ENCODE results near the gene MNAT1.
A peak's percentile ranks its signal among the peaks of the same experiment; 100 is the strongest.
"Not testable (repeated sequence)": the region's sequence is repeated elsewhere in the genome, so short reads cannot be mapped to it uniquely, and the experiment has no call there.

Gene MNAT1

DNA sequence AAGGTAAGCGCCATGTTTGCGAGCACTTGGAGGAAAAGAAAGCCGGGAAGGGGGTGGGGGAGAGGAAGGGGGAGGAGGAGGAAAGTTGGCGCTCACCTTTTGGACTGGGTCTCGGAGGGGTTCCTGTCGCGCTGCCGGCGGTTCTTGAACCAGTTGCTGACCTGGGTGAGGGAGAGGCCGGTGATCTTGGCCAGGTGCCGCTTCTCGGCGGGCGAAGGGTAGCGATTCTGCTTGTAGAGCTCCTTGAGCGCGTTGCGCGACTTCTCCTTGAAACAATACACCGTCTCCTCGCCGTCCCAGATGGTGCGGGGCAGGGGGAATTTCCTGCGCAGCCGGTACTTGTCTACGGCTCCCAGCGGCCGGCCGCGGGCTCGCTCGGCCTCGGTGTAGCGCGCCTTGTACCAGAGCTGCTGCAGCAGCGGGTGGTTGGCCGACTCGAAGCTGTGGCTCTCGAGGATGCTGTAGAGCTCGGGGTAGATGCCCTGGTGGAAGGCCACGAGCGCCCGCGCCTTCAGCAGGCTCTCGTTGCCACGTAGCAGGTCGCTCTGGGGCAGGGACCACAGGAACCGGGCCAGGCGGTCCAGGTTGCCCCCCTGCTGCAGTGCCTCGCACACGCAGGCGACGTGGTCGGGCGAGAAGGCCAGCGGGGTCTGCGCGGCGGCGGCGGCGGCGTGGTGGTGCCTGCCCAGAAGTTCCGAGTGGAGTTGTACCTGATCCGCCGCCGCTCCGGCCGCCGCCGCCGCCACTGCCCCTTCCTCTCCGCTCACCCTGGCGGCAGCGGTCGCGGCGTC is 11.2 kb upstream of the MNAT1 start:
- TF ChIP-seq, protein P1, sequence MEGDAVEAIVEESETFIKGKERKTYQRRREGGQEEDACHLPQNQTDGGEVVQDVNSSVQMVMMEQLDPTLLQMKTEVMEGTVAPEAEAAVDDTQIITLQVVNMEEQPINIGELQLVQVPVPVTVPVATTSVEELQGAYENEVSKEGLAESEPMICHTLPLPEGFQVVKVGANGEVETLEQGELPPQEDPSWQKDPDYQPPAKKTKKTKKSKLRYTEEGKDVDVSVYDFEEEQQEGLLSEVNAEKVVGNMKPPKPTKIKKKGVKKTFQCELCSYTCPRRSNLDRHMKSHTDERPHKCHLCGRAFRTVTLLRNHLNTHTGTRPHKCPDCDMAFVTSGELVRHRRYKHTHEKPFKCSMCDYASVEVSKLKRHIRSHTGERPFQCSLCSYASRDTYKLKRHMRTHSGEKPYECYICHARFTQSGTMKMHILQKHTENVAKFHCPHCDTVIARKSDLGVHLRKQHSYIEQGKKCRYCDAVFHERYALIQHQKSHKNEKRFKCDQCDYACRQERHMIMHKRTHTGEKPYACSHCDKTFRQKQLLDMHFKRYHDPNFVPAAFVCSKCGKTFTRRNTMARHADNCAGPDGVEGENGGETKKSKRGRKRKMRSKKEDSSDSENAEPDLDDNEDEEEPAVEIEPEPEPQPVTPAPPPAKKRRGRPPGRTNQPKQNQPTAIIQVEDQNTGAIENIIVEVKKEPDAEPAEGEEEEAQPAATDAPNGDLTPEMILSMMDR (IDR thresholded peaks at IDR 0.05; ENCODE audit: extremely low read depth, missing control alignments): no peak
- peak; percentile 68 for DNase-seq (ENCODE audit: low spot score)

DNA sequence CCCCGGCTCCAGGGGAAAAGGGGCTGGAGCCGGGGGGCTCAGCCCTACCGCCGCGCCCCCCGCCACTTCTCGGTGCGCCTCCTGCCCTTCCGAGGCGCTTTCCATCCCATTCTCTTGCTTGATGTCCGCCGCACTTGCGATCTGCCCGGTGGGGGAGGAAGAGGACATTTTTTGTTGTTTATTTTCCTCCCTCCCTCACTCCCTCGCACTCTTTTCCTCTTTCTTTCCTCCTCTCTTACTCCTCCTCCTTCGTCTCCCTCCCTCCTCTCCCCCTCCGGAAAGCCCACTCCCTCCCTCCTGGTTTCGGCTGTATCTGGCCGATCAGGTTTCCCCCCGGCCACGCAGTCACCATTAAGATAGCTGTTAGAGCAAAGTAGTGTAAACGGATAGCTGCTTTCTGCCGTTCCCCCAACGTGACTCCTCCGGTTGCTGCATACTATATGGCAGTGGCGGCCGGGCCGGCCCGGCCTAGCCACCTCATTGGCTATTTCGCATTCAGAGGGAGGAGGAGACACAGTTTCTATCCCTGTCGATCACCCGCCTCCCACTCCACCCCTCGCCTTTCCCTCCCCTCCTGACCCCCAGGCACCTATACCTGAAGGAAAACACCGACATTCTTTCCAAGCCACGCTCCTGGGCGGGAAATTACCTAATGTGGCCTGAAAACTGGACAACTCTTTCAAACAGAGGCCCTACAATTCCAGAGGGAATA is 10.5 kb upstream of the MNAT1 start, which contains the start of gene SIX4:
TSS of gene SIX4 (minus strand) at position 445 of the 712 bp plus-strand sequence. CDS start at position 168, 277 bp downstream.
- DNase-seq (ENCODE audit: low spot score): peak; percentile 72
- TF ChIP-seq, protein P1 (IDR thresholded peaks at IDR 0.05; ENCODE audit: extremely low read depth, missing control alignments): no peak

DNA sequence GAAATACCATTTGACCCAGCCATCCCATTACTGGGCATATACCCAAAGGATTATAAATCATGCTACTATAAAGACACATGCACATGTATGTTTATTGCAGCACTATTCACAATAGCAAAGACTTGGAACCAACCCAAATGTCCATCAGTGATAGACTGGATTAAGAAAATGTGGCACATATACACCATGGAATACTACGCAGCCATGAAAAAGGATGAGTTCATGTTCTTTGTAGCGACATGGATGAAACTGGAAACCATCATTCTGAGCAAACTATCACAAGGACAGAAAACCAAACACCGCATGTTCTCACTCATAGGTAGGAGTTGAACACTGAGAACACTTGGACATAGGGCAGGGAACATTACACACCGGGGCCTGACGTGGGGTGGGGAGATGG is 3.3 kb upstream of the MNAT1 start:
- DNase-seq (ENCODE audit: low spot score): not testable (repeated sequence)

DNA sequence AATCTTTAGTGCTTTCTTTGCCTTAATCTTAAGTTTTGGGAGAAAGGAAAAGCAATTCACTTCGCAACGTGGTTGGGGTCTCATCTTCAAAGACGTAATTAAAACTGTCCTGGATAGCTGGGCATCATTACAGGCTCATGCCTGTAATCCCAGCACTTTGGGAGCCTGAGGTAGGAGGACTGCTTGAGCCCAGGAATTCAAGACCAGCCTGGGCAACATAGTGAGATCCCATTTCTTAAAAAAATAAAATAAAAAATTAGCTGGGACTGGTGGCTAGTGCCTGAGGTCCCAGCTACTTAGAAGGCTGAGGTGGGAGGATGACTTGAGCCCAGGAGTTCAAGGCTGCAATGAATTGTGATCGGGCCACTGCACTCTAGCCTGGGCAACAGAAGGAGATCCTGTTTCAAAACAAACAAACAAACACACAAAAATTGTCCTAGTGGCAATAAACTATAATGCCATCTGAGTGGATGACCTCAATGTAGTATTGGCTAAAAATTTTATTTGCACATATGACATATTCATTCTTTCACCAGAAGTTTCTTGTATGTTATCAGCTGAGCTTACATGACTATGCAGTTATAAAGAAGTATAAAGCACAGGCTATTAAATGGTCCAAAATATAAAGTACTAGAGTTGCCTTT is 1.6 kb upstream of the MNAT1 start:
- TF ChIP-seq, protein P1 (IDR thresholded peaks at IDR 0.05; ENCODE audit: extremely low read depth, missing control alignments): no peak
- no peak for DNase-seq (ENCODE audit: low spot score)

DNA sequence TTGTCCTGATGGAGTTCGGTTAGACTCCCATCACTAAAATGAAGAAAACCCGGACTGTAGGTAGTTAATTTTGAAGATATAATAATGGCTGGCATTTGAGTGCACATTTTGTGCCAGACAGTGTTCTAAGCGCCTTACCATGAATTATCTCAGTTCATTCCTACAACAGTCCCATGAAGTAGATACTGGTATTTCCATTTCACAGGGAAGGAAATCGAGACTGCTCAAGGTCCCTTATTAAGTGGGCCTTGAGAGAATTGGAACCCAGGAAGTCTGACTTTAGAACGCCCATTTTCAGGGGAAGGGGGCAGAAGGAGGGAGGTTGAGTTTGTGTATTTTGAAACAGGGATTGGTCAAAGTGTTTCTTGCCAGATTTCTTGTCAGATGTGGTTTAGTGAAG is 855 bp downstream of the MNAT1 start:
- TF ChIP-seq, protein P1 (IDR thresholded peaks at IDR 0.05; ENCODE audit: extremely low read depth, missing control alignments): no peak

DNA sequence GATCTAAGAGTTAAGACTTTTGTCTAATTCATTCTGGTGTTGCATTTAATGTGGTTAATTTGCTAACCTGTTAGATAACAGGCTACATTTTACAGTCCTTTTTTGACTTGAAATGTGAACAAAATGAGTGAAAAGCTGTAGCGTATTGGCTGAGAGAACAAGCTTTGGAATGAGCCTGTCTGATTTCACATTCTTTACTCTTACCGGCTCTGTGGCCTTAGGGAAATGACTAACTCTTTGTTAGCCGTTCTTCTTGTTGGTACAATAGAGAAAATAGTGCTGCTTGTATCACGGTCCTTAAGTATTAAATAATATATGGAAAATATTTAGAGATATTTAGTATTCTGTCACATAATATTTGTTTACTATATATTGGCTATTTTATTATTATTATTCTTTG is 1.9 kb downstream of the MNAT1 start:
- DNase-seq (ENCODE audit: low spot score): no peak
- TF ChIP-seq, protein P1 (IDR thresholded peaks at IDR 0.05; ENCODE audit: extremely low read depth, missing control alignments): no peak

More for the DNA sequence above, 855 bp downstream of the MNAT1 start:
- DNase-seq (ENCODE audit: low spot score): no peak

DNA sequence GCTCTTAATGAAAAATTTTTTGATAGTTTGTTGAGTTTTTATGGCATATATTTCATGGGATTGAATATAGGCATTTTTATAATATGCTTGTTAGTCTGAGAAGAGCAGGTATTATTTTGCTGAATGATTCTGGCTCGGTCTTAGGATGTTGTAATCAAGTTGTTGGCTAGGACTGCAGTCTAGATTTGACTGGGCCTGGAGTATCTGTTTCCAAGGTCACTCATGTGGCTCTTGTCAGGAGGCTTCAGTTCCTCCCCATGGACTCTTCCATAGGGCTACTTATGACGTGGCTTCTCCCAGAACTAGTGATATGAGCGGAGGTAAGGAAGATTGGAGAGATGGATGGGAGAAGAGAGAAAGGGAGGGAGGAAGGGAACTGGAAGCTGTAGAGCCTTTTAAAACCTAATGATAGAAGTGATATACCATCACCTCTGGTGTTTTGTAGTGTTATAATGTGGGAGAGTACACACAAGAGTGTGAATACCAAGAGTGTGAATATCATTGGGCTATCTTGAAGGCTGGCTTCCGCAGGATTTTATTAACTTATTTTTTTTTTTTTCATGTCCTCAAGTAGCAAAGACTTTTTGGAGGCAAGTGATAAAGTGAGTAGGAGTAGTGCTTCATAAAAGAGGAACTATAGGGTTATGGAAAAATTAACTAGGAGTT is 4.4 kb downstream of the MNAT1 start:
- DNase-seq (ENCODE audit: low spot score): no peak
- TF ChIP-seq, protein P1 (IDR thresholded peaks at IDR 0.05; ENCODE audit: extremely low read depth, missing control alignments): no peak
